Type B pancreatic cell (in vitro differentiated cells): ENCODE results near the gene TCN1. TPM values are rescaled to one million over a fixed set of nuclear protein-coding genes. Genes with fewer than 3 reads are reported as not detected.

Source experiments
- DNase-seq: peaks from one replicate; pipeline ENCODE4 v3.0.0; 2021; ENCODE audit warnings: mixed read lengths; ENCODE audit not compliant: unreplicated experiment; ENCODE audit errors: extremely low spot score
- H3K27ac Mint-ChIP-seq: 2 replicates; pipeline ENCODE4 v1.8.0; 2021; ENCODE audit warnings: mild to moderate bottlenecking, mixed read lengths
- H3K27me3 Mint-ChIP-seq: 2 replicates; pipeline ENCODE4 v1.8.0; 2021; ENCODE audit warnings: mixed read lengths
- H3K36me3 Mint-ChIP-seq: 2 replicates; pipeline ENCODE4 v1.8.0; 2021; ENCODE audit warnings: mixed read lengths
- H3K4me1 Mint-ChIP-seq: one replicate; pipeline ENCODE4 v1.8.0; 2021; ENCODE audit warnings: mixed read lengths; ENCODE audit not compliant: unreplicated experiment
- H3K4me3 Mint-ChIP-seq: 2 replicates; pipeline ENCODE4 v1.8.0; 2021; ENCODE audit warnings: mild to moderate bottlenecking, mixed read lengths
- H3K9me3 Mint-ChIP-seq: 2 replicates; pipeline ENCODE4 v1.8.0; 2021; ENCODE audit warnings: mixed read lengths
- total RNA-seq: library from RNA; stranded (reverse); gene quantifications from 2 replicates; pipeline ENCODE4 v1.2.1, GENCODE V29; 2021; ENCODE audit warnings: low replicate concordance
- TF ChIP-seq, protein P1 (sequence below): fragments of 200-600 bp; sonication (generic); conservative IDR thresholded peaks from 2 replicates; pipeline ENCODE4 v1.5.0; 2021; ENCODE audit warnings: antibody characterized with exemption, mild to moderate bottlenecking

The TCN1 gene
- total RNA-seq, 1 donor from 2014 or later, result 269 TPM

DNA sequence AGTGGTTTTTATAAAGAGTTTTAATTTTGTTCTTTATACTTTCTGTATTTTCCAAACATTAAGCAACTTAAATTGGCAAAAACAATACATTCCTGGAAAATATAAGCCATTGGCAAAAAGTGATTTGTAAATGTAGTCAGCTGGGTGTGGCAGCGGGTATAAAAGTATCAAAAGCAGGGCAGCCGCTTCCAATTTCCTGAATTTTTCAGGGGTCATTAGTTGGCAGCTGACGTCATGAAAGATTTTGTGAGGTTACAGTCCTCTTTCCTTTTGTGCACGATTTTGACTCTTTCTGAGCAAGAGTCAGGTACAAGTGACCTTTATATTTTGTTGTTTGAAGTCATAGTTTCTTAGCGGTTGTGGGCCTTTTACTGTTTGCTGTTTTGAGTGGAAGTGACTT lies 12.3 kb upstream of the TCN1 start, which contains the start of gene OOSP3:
TSS of gene OOSP3 (plus strand) at position 208 of the 400 bp plus-strand sequence. CDS start at position 235, 27 bp downstream.
- Mint-ChIP-seq H3K36me3 (no peaks in the 10 kb centered on the region), H3K4me3 (no peak within 1 kb of the TSS), H3K27me3 (no peaks in the 10 kb centered on the region), H3K4me1 (no peaks in the 10 kb centered on the region), H3K9me3 (no peaks in the 10 kb centered on the region), H3K27ac (no peak within 1 kb of the TSS)
- DNase-seq, result no peak
- TF ChIP-seq, protein P1, sequence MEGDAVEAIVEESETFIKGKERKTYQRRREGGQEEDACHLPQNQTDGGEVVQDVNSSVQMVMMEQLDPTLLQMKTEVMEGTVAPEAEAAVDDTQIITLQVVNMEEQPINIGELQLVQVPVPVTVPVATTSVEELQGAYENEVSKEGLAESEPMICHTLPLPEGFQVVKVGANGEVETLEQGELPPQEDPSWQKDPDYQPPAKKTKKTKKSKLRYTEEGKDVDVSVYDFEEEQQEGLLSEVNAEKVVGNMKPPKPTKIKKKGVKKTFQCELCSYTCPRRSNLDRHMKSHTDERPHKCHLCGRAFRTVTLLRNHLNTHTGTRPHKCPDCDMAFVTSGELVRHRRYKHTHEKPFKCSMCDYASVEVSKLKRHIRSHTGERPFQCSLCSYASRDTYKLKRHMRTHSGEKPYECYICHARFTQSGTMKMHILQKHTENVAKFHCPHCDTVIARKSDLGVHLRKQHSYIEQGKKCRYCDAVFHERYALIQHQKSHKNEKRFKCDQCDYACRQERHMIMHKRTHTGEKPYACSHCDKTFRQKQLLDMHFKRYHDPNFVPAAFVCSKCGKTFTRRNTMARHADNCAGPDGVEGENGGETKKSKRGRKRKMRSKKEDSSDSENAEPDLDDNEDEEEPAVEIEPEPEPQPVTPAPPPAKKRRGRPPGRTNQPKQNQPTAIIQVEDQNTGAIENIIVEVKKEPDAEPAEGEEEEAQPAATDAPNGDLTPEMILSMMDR, result no peak

DNA sequence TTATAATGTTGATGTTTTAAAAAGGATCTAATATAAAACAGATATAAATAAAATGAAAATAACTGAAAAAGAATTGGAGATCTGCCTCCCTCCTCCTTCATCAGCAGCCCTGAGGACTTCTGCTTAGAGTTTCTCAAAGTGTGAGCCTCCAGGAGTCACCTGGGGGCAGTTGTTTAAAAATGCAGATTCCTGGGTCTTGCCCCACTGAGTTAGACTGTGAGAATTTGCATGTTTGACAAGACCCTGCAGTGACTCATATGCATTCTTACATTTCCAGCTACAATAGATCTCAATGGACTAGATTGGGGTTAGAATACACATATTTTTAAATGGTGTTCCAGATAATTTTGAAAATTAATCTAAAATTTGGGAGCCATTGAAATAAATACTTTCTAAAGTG lies 11.5 kb upstream of the TCN1 start:
- Mint-ChIP-seq H3K27ac (no peak overlapping the region), H3K27me3 (no peaks in the 10 kb centered on the region), H3K4me3 (no peak overlapping the region), H3K36me3 (no peaks in the 10 kb centered on the region), H3K9me3 (no peaks in the 10 kb centered on the region), H3K4me1 (no peaks in the 10 kb centered on the region)
- no peak for DNase-seq
- TF ChIP-seq, protein P1, result no peak

DNA sequence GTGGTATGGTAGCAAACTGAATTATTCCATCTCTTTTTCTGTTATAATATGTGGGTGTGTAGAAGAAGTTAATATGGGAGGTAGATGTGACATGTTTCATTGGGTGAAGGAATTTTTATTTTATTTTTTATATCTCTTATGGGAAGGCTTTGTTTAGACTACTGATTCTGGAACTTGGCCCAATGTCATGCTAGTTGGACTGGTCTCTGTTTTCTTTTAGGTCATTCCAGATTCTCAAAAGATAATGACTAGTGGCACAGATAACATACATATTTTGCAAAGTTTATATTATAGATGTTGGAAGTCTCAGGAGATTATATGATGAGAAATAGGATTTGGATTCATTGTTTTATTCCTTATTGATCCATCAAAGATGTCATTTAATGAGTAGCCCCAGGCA lies 11.0 kb upstream of the TCN1 start:
- H3K36me3 Mint-ChIP-seq, result no peaks in the 10 kb centered on the region
- no peak overlapping the region for H3K27ac Mint-ChIP-seq
- no peak for DNase-seq
- no peaks in the 10 kb centered on the region for H3K4me1 Mint-ChIP-seq
- H3K27me3 Mint-ChIP-seq, result no peaks in the 10 kb centered on the region
- no peaks in the 10 kb centered on the region for H3K9me3 Mint-ChIP-seq
- TF ChIP-seq, protein P1, result no peak
- H3K4me3 Mint-ChIP-seq, result no peak overlapping the region

DNA sequence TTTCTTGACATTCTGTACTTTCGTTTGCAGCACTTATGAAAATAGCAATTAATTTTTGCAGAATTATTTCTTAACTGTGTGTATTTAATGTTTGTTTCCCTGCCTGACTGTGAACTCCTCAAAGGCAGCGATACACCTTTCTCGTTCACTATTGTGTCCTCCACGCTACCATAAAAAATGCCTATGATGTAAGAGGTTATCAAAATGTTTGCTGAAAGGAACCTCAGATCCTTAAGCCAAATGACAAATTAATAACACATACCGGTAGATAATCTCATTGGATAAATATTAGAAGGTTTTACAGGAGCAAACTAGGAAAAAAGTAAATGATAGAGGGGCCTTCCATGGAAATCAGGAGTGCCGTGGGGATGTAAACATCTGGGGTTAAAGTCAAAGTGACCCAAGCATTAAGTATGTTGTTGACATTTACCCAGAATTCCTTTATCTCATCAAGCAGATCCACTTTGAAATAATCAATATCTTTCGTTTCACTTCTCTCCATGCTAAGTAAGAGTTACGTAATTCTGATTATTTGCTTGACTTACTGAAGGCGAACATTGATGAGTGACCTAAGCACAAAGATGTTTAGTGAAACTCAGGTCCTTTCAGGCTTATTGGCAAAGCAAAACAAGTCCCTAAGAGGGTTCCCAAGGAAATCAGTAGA lies 9.7 kb upstream of the TCN1 start:
- Mint-ChIP-seq H3K9me3 (no peaks in the 10 kb centered on the region), H3K36me3 (no peaks in the 10 kb centered on the region), H3K27ac (no peak overlapping the region), H3K27me3 (no peaks in the 10 kb centered on the region), H3K4me3 (no peak overlapping the region), H3K4me1 (no peaks in the 10 kb centered on the region)
- TF ChIP-seq, protein P1, result no peak
- no peak for DNase-seq

DNA sequence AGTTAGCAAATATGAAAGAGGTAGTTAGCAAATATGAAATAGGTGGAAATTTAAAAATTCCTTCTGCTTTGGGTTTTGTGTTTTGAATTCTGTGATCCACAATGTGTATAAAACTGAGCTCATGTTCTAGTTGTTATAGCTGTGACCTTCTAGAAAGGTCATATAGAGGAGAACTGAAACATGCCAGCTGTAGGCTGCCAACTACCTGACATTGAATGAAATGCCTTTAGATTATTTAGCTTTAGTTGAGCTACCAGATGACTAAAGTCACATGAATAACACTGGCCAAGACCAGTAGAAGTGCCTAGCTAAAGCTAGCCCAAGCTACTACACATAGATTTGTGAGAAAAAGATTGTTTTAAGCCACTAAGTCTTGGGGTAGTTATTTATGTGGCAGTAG lies 5.8 kb upstream of the TCN1 start:
- Mint-ChIP-seq H3K27me3 (no peaks in the 10 kb centered on the region), H3K4me3 (no peak overlapping the region), H3K36me3 (no peaks in the 10 kb centered on the region), H3K9me3 (no peaks in the 10 kb centered on the region), H3K4me1 (no peaks in the 10 kb centered on the region), H3K27ac (no peak overlapping the region)
- DNase-seq, result no peak
- TF ChIP-seq, protein P1, result no peak
